ENCODE data around the gene ATPAF2. TPM values are rescaled to one million over a fixed set of nuclear protein-coding genes. Genes with fewer than 3 reads are reported as not detected.
A peak's percentile ranks its signal among the peaks of the same experiment; 100 is the strongest.

The ATPAF2 gene
- total and polyA plus RNA-seq, 9 donors = 5.5 to 34.5 (median 15.5) TPM

DNA sequence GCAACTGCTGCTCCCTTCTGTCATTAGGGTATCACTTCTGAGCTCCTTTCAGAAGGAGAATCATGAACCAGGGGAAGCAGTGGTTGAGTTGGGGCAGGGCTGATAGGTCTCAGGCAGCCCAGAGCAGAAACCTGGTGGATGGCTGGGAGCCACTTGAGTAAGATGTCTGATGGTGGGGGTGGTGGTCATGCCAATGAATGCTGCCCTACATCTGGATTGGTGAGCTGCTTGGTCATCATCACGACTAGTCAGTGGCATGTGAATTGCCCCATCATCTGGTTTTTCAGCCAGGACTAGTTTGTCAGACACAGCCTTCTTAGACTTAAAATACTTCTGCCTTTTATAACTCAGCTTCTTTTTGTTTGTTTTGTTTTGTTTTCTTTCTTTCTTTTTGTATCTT lies 2.8 kb upstream of the ATPAF2 start:
- no peaks in the 10 kb centered on the region for H3K9me3 ChIP-seq
- no peak for TF ChIP-seq POLR2A (IDR thresholded peaks at IDR 0.05)
- TF ChIP-seq, protein P1, sequence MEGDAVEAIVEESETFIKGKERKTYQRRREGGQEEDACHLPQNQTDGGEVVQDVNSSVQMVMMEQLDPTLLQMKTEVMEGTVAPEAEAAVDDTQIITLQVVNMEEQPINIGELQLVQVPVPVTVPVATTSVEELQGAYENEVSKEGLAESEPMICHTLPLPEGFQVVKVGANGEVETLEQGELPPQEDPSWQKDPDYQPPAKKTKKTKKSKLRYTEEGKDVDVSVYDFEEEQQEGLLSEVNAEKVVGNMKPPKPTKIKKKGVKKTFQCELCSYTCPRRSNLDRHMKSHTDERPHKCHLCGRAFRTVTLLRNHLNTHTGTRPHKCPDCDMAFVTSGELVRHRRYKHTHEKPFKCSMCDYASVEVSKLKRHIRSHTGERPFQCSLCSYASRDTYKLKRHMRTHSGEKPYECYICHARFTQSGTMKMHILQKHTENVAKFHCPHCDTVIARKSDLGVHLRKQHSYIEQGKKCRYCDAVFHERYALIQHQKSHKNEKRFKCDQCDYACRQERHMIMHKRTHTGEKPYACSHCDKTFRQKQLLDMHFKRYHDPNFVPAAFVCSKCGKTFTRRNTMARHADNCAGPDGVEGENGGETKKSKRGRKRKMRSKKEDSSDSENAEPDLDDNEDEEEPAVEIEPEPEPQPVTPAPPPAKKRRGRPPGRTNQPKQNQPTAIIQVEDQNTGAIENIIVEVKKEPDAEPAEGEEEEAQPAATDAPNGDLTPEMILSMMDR (IDR thresholded peaks at IDR 0.05) = no peak
- TF ChIP-seq EP300 (IDR thresholded peaks at IDR 0.05) = no peak
- no peak overlapping the region for H3K4me3 ChIP-seq
- no peaks in the 10 kb centered on the region for H3K27me3 ChIP-seq
- H3K27ac ChIP-seq = no peak overlapping the region
- no peaks in the 10 kb centered on the region for H3K36me3 ChIP-seq
- intact Hi-C loops (cut with DNase I) = no loop called here
- no peak for DNase-seq
- WGBS, 3 donors = 47 to 65% (median 53%) methylated on average over 1 of the region's 1 CpG
- H3K4me1 ChIP-seq (ENCODE audit: insufficient read depth) = peaks cover 7% of the 10 kb centered on the region

GRCh38 chr17:18040261-18040858 lies 1.4 kb upstream of the ATPAF2 start:
- peak in 1 of 5 donors; percentile 35 for DNase-seq
- intact Hi-C loops (cut with DNase I) = no loop called here
- Histone ChIP-seq H3K36me3 (no peaks in the 10 kb centered on the region), H3K27ac (no peak overlapping the region), H3K27me3 (no peaks in the 10 kb centered on the region), H3K4me1 (ENCODE audit: insufficient read depth) (peaks cover 7% of the 10 kb centered on the region), H3K9me3 (no peaks in the 10 kb centered on the region), H3K4me3 (peak overlapping the region; percentile 91)
- TF ChIP-seq, protein P1 (IDR thresholded peaks at IDR 0.05) = no peak
- 16 to 20% (median 18%) methylated on average over 6 of the region's 6 CpGs for whole genome bisulfite sequencing, 3 donors

GRCh38 chr17:18039535-18040260 lies 730 bp upstream of the ATPAF2 start:
- intact Hi-C loops (cut with DNase I) = loop anchor here in 3 of 4 donors (5.0 to 10.0 kb wide), 5 partner anchors 145 to 357 kb away; partner anchors contain the start of gene RAI1 (in 2 of the 3)
- Histone ChIP-seq H3K27ac (peak overlapping the region; percentile 61 to 68), H3K9me3 (no peaks in the 10 kb centered on the region), H3K36me3 (no peaks in the 10 kb centered on the region), H3K4me3 (peak overlapping the region; percentile 91), H3K4me1 (ENCODE audit: insufficient read depth) (peaks cover 7% of the 10 kb centered on the region), H3K27me3 (no peaks in the 10 kb centered on the region)
- TF ChIP-seq EP300 (IDR thresholded peaks at IDR 0.05) (no peak), POLR2A (IDR thresholded peaks at IDR 0.05) (no peak)
- TF ChIP-seq, protein P1 (IDR thresholded peaks at IDR 0.05) = no peak
- WGBS, 3 donors = 0 to 1% (median 1%) methylated on average over 29 to 80 of the region's 81 CpGs
- DNase-seq = peak in 4 of 5 donors; percentile 29 to 57 (median 48)

DNA sequence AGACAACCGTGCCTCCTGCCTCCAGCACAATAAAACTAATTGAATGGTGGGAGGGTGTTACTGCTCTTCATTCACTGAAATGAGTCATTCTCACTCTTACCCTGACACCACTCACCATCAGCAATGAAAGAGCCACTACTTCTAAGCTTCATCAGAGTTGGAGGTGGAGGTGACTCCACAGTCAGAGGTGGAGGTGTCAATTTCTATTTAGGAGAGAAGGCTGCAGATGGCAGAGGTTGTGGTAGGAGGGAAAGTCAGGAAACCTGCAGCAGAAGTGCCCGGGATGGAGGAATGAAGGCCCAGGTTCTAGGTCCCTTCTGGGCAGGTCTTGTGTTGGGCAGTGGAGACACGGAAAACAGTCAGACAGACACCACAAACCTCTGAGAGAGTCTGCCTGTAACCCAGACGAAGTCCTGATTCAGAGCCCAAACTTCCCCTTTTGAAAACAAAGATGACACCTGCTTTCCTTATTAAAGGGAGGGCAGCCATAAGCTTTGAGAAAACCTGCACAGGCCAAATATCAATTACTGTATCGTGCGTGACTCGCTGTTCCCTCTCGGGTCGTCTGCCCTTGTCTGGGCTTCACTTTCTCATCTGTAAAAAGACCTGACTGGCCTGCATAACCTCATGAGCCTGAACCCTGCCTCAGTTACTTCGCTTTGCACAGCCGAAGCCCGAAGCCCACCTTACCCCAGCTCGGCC lies 668 bp downstream of the ATPAF2 start:
- Histone ChIP-seq H3K4me1 (ENCODE audit: insufficient read depth) (peaks cover 7% of the 10 kb centered on the region), H3K4me3 (peak overlapping the region; percentile 91), H3K36me3 (no peaks in the 10 kb centered on the region), H3K9me3 (no peaks in the 10 kb centered on the region), H3K27ac (peak overlapping the region in 1 of 2 donors; percentile 44), H3K27me3 (no peaks in the 10 kb centered on the region)
- WGBS, 3 donors = 5 to 6% (median 5%) methylated on average over 13 of the region's 13 CpGs
- TF ChIP-seq EP300 (IDR thresholded peaks at IDR 0.05) = no peak
- no peak for DNase-seq
- intact Hi-C loops (cut with DNase I) = loop anchor here in 3 of 4 donors (5.0 to 10.0 kb wide), 5 partner anchors 143 to 356 kb away; partner anchors contain the start of gene RAI1 (in 2 of the 3)
